HepG2 (cell line): ENCODE measurements around the gene ZDHHC7. TPM values are rescaled to one million over a fixed set of nuclear protein-coding genes. Genes with fewer than 3 reads are reported as not detected.

Experiments used
- ATRX ChIP-seq: sonication (generic); formaldehyde crosslinking; IDR thresholded peaks from 2 replicates; pipeline ENCODE4 v1.4.0; 2020; ENCODE audit warnings: missing genetic modification reagents, borderline replicate concordance
- FOXP4 ChIP-seq: sonication (generic); formaldehyde crosslinking; IDR thresholded peaks from 2 replicates; pipeline ENCODE4 v1.4.0; 2020; ENCODE audit warnings: missing genetic modification reagents
- GMEB2 ChIP-seq: IDR thresholded peaks from 2 replicates; pipeline ENCODE4 v1.6.1; 2016; ENCODE audit warnings: missing biosample characterization, missing genetic modification reagents, low read depth
- LBX2 ChIP-seq: sonication (generic); formaldehyde crosslinking; IDR thresholded peaks from 2 replicates; pipeline ENCODE4 v1.5.0; 2020; ENCODE audit warnings: missing genetic modification reagents, mild to moderate bottlenecking, borderline replicate concordance
- MBD4 ChIP-seq: IDR thresholded peaks from 2 replicates; pipeline ENCODE4 v1.6.1; 2012; ENCODE audit warnings: low read length, inconsistent platforms, borderline replicate concordance
- MLXIP ChIP-seq: sonication (generic); formaldehyde crosslinking; IDR thresholded peaks from 2 replicates; pipeline ENCODE4 v1.9.0; 2021; ENCODE audit warnings: missing genetic modification reagents, borderline replicate concordance
- MYNN ChIP-seq: sonication (generic); formaldehyde crosslinking; IDR thresholded peaks from 2 replicates; pipeline ENCODE4 v1.4.0; 2020; ENCODE audit warnings: mild to moderate bottlenecking, low read depth, missing genetic modification reagents
- NFIC ChIP-seq: IDR thresholded peaks from 2 replicates; pipeline ENCODE4 v1.6.1; 2012; ENCODE audit warnings: mild to moderate bottlenecking, low read length, inconsistent platforms
- SMYD3 ChIP-seq: sonication (generic); formaldehyde crosslinking; IDR thresholded peaks from 2 replicates; pipeline ENCODE4 v1.8.1; 2023; ENCODE audit warnings: mild to moderate bottlenecking, missing genetic modification reagents
- TOE1 ChIP-seq: sonication (generic); formaldehyde crosslinking; IDR thresholded peaks from 2 replicates; pipeline ENCODE4 v1.4.0; 2020; ENCODE audit warnings: mild to moderate bottlenecking, missing genetic modification reagents
- U2AF2 ChIP-seq: fragments of 200-400 bp; formaldehyde crosslinking; IDR thresholded peaks from 2 replicates; pipeline ENCODE4 v1.6.1; 2017; ENCODE audit warnings: low read depth, mild to moderate bottlenecking, low read length
- ZBTB3 ChIP-seq: sonication (generic); formaldehyde crosslinking; IDR thresholded peaks from 2 replicates; pipeline ENCODE4 v1.4.0; 2020; ENCODE audit warnings: low read depth, mild to moderate bottlenecking, moderate library complexity, missing genetic modification reagents, borderline replicate concordance
- ZBTB37 ChIP-seq: sonication (generic); formaldehyde crosslinking; IDR thresholded peaks from 2 replicates; pipeline ENCODE4 v1.4.0; 2020; ENCODE audit warnings: mild to moderate bottlenecking, missing genetic modification reagents
- ZNF251 ChIP-seq: sonication (generic); formaldehyde crosslinking; IDR thresholded peaks from 2 replicates; pipeline ENCODE4 v1.9.0; 2021; ENCODE audit warnings: mild to moderate bottlenecking, missing genetic modification reagents
- ZNF275 ChIP-seq: sonication (generic); formaldehyde crosslinking; IDR thresholded peaks from 2 replicates; pipeline ENCODE4 v1.8.0; 2022; ENCODE audit warnings: missing genetic modification reagents, mild to moderate bottlenecking, inconsistent platforms, borderline replicate concordance
- ZNF354B ChIP-seq: sonication (generic); formaldehyde crosslinking; IDR thresholded peaks from 2 replicates; pipeline ENCODE4 v1.8.0; 2022; ENCODE audit warnings: mild to moderate bottlenecking, missing genetic modification reagents
- ZNF451 ChIP-seq: sonication (generic); formaldehyde crosslinking; IDR thresholded peaks from 2 replicates; pipeline ENCODE4 v1.5.0; 2020; ENCODE audit warnings: mild to moderate bottlenecking, missing genetic modification reagents
- ZSCAN31 ChIP-seq: sonication (generic); formaldehyde crosslinking; IDR thresholded peaks from 2 replicates; pipeline ENCODE4 v1.5.0; 2020; ENCODE audit warnings: low read depth, mild to moderate bottlenecking, missing genetic modification reagents
- polyA plus RNA-seq, 8 experiments: library from polyadenylated mRNA; depleted of rRNA in 3 of 8; stranded (reverse) in 7 of 8; unstranded in 1 of 8; fragments of >200 nt; fragmentation: Illumina TruSeq in 4 of 8; extraction: Trizol in 4 of 8; gene quantifications; 2 replicates each; pipeline versions ENCODE4 v1.2.1 to v1.2.3, GENCODE V29; 2011 to 2016; ENCODE audit warnings: low read depth in 4 of 8, missing spikeins in 1 of 8, mixed read lengths in 1 of 8; ENCODE audit not compliant: insufficient read depth in 1 of 8
- total RNA-seq, 5 experiments: library from RNA; depleted of rRNA; stranded (reverse); fragments of >200 nt; fragmentation: Illumina TruSeq; extraction: Trizol; gene quantifications; 2 replicates each; pipeline ENCODE4 v1.2.3, GENCODE V29; 2016; ENCODE audit warnings: low read depth in 1 of 5

The ZDHHC7 gene
- total and polyA plus RNA-seq, 2 of the 13 experiments (the other 11 are each of a cell fraction or from before 2014, with no cell fraction given): 46.8 to 67.6 TPM

GRCh38 chr16:85055493-85056210 is 44.3 kb upstream of the ZDHHC7 start (continued):
- no peak; the same call in none of the 2 replicates for TF ChIP-seq ZNF251 (CRISPR knock-in tag)
- TF ChIP-seq ZNF451 (CRISPR knock-in tag): no peak
- TF ChIP-seq ZSCAN31 (CRISPR knock-in tag): peak; percentile 55; the same call in 1 of the 2 replicates
- no peak for TF ChIP-seq MBD4
- TF ChIP-seq TOE1 (CRISPR knock-in tag): no peak
- TF ChIP-seq U2AF2: no peak
- peak; percentile 60; the same call in 1 of the 2 replicates for TF ChIP-seq SMYD3 (CRISPR knock-in tag)
- no peak for TF ChIP-seq MYNN (CRISPR knock-in tag)
- 0 out of 2 replicates have a peak, but pooled peaks have one; percentile 42 for TF ChIP-seq ZNF354B (CRISPR knock-in tag)
- TF ChIP-seq FOXP4 (CRISPR knock-in tag): no peak
- peak; percentile 93; the same call in 1 of the 2 replicates for TF ChIP-seq MLXIP (CRISPR knock-in tag)
- TF ChIP-seq LBX2: no peak
- TF ChIP-seq NFIC: no peak
- TF ChIP-seq ZNF275 (CRISPR knock-in tag): no peak
- TF ChIP-seq ATRX (CRISPR knock-in tag): no peak
- TF ChIP-seq GMEB2 (CRISPR knock-in tag): no peak
- TF ChIP-seq ZBTB37 (CRISPR knock-in tag): no peak
- TF ChIP-seq ZBTB3 (CRISPR knock-in tag): no peak
